ENCODE data around the gene RAD23B.
A peak's percentile ranks its signal among the peaks of the same experiment; 100 is the strongest.

The RAD23B gene

DNA sequence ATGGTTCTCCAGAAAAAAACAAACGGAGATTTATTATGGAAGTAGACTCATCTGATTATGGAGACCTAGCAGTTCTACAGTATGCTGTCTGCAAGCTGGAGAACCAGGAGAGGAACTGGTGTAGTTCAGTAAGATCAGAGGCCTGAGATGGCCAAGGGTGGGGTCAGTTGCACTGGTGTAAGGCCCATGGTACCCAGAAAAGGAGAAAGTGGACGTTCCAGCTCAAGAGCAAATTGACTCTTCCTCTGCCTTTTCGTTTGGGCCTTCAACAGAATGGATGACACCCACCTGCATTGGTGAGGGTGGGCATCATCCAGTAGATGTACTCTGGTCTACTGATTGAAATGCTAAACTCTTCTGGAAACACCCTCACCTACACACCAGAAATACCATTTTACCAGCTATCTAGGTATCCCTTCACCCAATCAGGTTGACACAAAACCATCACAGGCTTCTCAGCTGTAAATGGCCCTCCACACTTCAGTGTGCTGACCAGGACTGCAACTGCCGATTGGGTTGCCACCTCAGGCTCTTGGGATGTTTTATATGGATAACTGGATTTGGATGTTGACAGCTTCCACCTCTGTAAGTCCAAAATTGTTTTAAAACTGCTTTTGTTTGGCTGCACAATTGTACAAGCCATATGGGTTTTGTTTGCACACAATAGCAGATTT lies 51.2 kb downstream of the RAD23B start:
- TF ChIP-seq, protein P1, sequence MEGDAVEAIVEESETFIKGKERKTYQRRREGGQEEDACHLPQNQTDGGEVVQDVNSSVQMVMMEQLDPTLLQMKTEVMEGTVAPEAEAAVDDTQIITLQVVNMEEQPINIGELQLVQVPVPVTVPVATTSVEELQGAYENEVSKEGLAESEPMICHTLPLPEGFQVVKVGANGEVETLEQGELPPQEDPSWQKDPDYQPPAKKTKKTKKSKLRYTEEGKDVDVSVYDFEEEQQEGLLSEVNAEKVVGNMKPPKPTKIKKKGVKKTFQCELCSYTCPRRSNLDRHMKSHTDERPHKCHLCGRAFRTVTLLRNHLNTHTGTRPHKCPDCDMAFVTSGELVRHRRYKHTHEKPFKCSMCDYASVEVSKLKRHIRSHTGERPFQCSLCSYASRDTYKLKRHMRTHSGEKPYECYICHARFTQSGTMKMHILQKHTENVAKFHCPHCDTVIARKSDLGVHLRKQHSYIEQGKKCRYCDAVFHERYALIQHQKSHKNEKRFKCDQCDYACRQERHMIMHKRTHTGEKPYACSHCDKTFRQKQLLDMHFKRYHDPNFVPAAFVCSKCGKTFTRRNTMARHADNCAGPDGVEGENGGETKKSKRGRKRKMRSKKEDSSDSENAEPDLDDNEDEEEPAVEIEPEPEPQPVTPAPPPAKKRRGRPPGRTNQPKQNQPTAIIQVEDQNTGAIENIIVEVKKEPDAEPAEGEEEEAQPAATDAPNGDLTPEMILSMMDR (IDR thresholded peaks at IDR 0.05) = no peak

DNA sequence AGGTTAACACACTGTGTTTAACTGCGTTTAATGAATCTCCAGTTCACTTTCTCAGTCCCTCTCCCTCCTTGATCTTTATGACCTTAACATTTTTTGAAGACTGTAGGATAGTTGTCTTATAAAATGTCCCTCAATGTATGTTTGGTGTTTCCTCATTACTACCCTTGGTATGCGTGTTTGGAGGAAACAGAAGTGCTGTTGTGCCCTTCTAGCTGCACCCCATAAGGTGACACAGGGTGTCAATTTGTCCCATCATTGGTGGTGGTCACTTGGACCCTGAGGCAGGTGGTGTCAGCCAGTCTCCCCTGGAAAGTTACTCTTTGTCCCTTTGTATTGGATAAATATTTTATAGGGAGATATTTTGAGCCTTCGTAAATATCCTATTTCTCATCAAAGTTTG lies 52.3 kb downstream of the RAD23B start:
- TF ChIP-seq, protein P1 (IDR thresholded peaks at IDR 0.05) = no peak

DNA sequence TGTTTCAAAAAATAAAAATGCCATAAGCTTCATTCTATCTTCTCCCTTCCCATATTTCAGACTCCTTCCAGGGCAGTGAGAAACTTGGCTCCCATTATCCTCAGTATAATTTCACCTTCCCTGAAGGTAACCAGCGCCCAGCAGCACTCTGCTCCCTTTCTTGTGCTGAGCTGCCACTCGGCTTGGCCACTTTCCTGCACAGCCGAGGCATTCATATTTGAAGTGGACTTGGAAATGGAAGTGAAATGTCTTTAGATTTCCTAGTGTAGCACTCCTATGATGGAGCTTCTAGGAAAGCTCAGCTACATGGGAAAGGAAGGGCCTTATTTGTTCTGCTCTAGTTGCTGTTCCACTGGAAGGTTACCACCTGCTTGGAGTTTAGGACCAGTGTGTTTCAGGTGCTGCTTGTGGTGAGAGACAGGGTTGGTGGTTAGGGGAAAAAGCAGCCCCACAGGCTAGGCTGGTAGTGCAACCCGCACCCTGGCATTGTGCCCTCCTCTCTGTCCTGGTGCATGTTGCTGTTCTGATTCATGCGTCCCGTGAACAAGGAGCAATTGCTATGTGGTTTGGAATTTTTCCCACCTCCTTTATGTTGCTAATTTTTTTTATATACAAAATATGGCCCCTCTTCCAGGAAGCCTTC lies 53.8 kb downstream of the RAD23B start:
- TF ChIP-seq, protein P1 (IDR thresholded peaks at IDR 0.05) = no peak

DNA sequence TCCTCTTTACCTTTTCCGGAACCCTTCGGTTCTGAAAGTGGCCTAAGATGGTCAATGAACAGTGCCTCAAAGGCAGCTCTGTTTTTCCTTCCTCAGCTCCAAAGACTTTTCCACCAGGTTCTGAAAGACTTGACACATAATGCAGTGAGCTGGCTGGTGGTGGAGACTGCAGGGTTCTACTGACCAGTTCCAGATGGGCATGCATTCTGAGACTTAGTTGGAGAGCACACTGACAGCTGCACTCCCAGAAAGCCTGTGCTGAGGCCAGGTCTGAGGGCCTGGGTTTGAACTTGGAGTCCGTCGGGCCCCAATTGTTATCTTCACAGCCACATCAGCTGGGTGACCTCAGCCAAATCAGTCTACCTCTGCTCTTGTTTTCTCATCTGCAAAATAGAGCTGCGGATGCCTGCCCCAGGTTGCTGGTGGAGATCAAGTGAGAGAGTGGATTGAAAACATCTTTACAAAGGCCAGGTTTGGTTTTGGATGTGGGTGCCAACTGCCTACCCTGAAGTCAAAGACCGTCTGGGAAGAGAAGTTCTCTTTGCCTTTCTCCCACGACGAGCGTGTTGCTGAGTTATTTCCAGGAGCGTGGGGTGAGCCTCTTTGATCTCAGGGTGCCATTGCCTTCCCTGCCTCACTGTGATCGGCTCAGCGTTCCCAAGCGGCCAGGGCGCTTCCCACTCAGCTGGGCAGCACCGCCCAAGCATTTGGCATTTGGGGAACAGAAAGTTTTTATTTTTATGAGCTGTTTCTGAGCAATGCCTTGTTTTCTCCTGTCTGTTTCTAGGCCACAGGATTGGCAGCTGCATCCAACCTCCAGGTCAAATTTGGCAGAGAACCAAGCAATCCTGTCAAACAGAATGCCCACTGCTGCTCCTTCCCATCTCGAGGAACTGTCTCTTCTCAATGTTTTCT lies 54.9 kb downstream of the RAD23B start:
- TF ChIP-seq, protein P1 (IDR thresholded peaks at IDR 0.05) = no peak

DNA sequence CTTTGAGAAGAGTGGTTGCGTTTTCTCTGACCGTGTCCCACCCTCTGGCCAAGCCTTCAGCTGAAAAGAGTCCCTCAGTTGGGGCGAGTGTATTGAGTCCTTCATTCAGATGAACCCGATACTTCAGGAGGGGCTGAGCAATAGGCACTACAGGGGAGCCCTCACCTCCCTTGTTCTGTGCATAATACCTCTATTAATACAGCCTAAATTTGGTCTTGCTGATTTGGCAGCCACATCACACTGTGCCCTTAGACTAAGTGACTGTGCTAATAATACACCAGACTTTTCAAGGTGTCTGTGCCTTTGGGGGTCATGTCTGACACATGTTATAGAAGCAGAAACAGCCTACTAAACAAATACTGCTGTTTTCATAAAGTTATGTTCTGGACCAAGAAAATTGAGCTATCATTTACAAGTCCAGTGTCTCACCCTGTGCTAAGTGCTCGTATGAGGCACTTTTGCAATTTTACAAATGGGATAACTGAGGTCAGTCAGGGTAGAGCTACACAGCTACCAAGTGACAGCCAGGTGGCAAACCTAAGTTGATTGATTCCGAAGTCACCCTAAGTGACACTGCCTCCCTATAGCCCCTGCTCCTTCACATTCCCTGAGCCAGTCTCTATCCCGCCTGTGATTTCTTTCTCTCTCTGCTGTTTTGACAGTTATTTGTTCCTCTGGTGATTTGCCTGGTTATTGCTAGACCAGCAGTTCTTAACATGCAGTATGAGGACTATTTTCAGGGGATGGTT lies 56.0 kb downstream of the RAD23B start:
- TF ChIP-seq, protein P1 (IDR thresholded peaks at IDR 0.05) = no peak

DNA sequence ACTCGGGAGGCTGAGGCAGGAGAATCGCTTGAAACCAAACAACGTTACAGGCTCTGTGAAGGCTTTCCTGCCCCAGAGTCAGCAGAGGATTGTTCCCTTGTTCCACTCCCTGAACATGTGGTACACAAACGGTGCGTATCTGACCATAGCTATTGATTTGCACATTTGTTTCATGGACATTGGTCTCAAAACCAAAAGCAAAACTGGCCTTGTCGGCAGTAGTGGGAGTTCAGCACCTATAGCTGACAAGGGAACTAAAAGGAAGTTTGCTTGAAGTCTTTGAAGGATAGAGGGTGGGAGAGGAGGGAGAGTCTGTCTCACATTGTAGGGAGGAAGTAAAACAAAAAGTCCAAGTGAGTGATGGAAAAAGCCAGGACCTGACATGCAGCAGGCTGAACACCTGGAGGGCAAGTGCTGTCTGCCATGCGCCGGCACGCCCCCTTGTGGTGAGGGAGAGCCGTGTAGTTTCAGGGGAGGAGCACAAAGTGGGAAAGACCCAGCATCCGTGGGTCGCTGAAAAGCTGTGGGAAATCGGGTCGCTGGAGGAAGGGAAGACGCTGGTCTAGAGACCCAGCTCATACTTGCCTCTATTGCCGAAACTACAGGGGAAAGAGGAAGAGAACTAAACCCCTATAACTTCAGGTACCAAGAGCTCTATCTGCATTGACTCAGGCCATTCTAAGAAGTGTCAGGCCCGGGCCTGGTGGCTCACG lies 58.0 kb downstream of the RAD23B start:
- TF ChIP-seq, protein P1 (IDR thresholded peaks at IDR 0.05) = peak; percentile 85

Data from LNCAP (cell line).